Measurements from ENCODE around the gene HOMEZ. TPM values are rescaled to one million over a fixed set of nuclear protein-coding genes. Genes with fewer than 3 reads are reported as not detected.

The HOMEZ gene
- polyA plus RNA-seq, 4 donors = 22.6 to 28.8 (median 27.5) TPM

- DNase-seq (ENCODE audit: low read depth in 4 of 4, low spot score in 2 of 4) = no peak
Observed at GRCh38 chr14:23308721-23309445, 23.0 kb upstream of the HOMEZ start.

- no peak for DNase-seq (ENCODE audit: low read depth in 4 of 4, low spot score in 2 of 4)
Observed at GRCh38 chr14:23307687-23308644, 22.0 kb upstream of the HOMEZ start.

GRCh38 chr14:23307146-23307530 is 21.2 kb upstream of the HOMEZ start:
- DNase-seq (ENCODE audit: low read depth in 4 of 4, low spot score in 2 of 4) = no peak

- DNase-seq (ENCODE audit: low read depth in 4 of 4, low spot score in 2 of 4) = peak in 3 of 4 donors; percentile 84 to 90 (median 89)
Observed at GRCh38 chr14:23306412-23307145, 20.6 kb upstream of the HOMEZ start, which contains the start of gene BCL2L2. TSS of gene BCL2L2 (plus strand) at chr14:23306833. CDS start at chr14:23307768, 935 bp downstream.

DNA sequence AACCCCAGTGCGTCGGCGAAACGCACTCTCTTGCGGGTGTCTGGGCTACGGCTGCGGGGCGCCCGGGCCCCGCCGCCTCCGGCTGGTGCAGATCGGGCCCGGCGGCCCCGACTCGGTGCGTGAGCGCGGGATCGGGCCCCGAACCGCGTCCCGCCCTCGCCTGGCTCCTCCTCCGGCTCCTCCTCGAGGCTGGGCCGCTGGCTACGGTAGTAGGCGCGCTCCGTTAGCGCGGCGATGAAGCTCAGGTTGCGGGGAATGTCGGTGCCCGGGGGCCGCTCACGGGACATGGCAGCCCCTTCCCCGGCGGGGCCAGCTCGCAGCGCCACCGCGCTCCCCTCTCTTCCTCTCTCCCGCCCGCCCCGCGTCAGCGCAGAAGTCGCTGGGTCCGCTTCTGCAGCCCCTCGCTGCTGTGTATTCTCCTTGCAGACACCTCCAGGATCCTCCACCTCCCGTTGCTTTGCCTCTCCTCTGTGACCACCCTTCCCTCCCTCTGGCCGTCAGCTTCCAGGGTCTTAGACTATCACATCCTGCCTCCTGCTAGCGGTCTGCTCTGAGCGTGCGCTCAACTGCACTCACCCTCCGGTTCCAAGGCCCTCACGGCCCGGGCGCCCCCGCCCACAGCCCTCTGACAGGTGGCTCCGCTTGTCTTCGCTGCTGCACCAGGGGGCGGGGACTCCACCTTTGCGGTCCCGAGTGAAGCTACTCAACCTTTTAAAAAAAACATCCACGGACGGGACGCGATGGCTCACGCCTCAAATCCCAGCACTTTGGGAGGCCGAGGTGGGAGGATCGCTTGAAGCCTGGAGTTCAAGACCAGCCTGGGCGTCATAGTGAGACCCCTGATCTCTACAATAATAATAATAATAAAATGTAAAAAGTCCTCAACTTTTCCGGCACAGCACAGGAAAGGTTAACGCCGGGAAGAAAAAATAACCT is 16.6 kb upstream of the HOMEZ start, which contains the start of gene PPP1R3E:
Gene PPP1R3E (minus strand): TSS at position 570 of the 936 bp plus-strand sequence. CDS start 283 bp downstream, at position 287.
- peak in 2 of 4 donors; percentile 20 to 39 for DNase-seq (ENCODE audit: low read depth in 4 of 4, low spot score in 2 of 4)

GRCh38 chr14:23301969-23302289 is 16.0 kb upstream of the HOMEZ start:
- DNase-seq (ENCODE audit: low read depth in 4 of 4, low spot score in 2 of 4) = no peak

GRCh38 chr14:23301288-23301968 is 15.5 kb upstream of the HOMEZ start:
- peak in 3 of 4 donors; percentile 97 for DNase-seq (ENCODE audit: low read depth in 4 of 4, low spot score in 2 of 4)

DNA sequence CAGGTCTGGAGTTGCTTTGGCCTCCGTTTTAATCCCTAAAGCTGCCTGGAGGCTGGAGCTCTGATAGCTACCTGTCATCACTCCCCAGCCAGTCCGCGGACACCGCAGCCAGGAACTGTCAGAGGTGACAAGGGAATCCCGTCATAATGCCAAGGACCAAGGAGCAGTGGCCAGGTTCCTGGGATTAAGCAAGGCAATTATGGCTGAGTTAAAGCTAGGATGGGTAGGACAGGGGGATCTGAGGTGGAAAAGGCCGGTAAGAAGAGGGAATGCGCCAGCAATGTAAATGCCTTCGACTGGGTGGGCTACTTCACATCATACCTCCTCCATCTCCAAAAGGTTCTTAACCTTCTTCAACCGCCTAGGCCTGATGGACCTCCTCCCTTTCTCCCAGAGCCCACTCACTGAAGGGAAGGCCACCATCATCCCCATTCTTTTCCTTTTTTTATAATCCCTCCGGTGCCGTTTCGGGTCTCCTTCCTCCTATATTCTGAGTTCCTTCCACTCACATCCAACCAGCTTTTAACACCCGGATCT is 14.8 kb upstream of the HOMEZ start:
- DNase-seq (ENCODE audit: low read depth in 4 of 4, low spot score in 2 of 4) = no peak

DNA sequence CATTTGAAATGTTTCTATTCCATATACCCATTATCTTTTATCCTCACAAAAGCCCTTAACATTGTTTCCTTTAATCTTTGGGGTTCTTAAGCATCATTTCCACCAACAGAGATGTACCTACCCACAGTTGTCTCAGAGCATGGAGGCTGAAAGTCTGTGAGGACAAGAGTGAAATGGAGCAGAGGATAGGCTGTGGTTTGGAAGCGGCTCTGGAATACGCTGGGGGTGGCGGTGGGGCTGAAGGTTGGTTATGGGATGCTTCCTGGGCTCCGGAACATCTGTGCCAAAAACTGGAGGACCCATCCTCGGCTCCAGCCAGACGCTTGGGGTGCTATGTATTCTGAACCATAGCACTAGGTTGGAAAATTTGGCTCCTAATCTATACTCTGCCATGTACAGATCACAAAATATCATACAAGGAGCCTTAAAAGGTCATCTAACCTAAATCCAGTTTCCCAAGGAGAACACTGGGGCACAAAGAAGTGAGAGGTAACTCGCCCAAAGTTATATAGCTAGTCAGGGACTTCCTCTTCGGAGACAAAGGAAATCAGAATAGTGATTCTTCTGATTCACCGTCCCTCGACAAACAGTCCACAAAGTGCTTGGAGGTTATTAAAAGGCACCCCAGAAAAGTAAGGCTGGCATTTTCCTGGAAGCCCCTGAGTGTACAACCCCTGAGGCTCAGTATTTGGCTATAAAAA is 14.2 kb upstream of the HOMEZ start:
- no peak for DNase-seq (ENCODE audit: low read depth in 4 of 4, low spot score in 2 of 4)

DNA sequence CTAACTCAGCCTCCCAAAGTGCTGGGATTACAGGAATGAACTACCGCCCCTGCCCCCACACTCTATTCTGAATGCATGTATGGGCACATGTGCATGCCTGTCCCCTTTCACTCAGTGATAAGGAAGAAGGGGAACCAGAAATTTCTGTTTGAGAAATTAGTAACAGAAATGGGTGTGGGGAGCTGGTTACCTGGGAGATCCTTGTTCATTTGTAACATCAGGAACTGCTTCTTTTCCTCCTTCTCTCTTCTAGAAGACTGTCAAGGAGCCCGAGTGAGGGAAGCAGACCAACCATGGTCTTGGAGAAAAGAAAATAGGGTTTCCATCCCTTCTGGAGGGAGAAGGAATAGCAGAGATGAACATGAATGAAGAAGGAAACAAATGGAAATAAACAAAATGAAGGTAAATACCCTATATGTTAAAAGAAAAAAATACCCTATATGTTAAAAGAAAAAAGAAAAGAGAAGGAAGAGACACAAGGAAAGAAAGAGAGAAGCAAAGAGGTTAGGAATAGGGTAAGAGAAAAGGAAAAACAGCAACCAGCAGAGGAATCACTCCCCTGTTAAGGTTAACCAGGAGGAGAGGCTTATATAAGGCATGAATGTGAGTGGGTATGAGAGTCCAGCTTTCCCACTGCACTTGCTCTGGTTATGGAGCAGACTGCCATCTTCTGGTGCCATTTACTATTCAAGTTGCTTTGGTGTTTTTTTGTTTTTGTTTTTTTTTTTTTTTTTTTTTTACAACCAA is 13.5 kb upstream of the HOMEZ start:
- DNase-seq (ENCODE audit: low read depth in 4 of 4, low spot score in 2 of 4) = peak in 1 of 4 donors; percentile 37

GRCh38 chr14:23297611-23298277 is 11.8 kb upstream of the HOMEZ start:
- DNase-seq (ENCODE audit: low read depth in 4 of 4, low spot score in 2 of 4) = no peak

DNA sequence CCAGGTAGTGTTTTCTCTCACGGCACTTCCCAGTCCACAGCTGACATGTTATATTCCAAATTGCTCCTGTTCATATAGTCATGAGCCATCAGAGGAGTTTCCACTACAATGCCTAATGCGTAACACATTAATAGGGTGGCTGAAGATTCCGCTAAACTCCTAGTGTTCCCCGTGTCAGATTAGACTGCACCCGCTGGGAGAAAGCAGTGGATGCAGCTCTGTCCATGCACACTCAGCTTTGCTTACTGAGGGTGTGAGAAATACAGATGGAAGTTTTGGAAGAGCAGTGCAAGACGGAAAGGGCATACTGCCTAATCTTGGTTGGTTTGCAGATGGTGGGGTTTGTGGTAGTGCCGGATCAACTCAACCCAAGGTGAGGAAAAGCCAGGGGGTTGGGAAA is 11.2 kb upstream of the HOMEZ start:
- DNase-seq (ENCODE audit: low read depth in 4 of 4, low spot score in 2 of 4) = no peak

GRCh38 chr14:23296012-23296777 is 10.3 kb upstream of the HOMEZ start:
- no peak for DNase-seq (ENCODE audit: low read depth in 4 of 4, low spot score in 2 of 4)

- DNase-seq (ENCODE audit: low read depth in 4 of 4, low spot score in 2 of 4) = peak in 1 of 4 donors; percentile 37
Observed at GRCh38 chr14:23294734-23295561, 9.0 kb upstream of the HOMEZ start.

DNA sequence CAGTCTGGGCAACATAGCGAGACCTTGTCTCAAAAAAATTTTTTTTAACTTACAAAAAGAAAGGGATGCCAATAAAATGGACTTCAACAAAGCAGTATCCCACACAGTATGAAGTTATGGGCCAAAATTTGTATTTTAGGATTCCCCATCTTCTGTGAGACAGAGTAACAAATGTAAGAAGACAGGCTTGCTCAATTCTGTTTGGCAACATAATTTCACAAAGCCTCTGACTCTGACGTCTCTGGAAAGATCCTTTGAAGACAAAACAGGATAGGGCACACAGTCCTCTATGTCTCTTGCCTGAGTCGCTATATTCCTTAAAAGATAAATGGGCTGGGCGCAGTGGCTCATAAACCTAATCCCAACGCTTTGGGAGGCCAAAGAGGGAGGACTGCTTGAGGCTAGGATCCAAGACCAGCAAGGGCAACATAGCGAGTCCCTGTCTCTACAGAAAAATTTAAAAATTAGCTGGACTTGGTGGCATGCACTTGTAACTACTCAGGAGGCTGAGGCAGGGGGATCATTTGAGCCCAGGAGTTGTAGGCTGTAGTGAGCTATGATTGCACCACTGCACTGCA is 1.1 kb upstream of the HOMEZ start:
- DNase-seq (ENCODE audit: low read depth in 4 of 4, low spot score in 2 of 4) = no peak

Measured in left renal cortex interstitium (tissue), 4 donors.